ENCODE data around the gene ARHGEF37. TPM values are rescaled to one million over a fixed set of nuclear protein-coding genes. Genes with fewer than 3 reads are reported as not detected.

The ARHGEF37 gene
- total RNA-seq, 1 experiment from 2014 or later, result 0.70 TPM

DNA sequence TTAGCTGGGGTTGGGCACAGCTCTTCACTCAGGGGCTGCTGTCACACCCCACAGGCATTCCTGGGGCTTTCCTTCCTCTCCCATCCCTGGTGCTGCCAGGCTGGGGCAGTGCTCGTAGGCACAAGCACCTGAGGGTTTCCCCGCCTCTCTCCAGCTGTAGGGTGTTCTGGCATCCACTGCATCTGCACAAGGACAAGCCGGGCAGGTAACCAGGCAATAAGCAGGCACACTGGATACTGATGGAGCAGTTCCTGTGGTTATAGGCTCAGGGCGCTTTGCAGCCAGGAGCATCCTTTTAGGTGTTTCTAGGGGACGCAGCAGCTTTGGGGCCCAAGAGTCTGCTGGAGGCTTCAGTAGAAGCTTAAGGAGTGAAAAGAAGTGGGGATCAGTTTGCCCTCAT lies 56.8 kb downstream of the ARHGEF37 start:
- Histone ChIP-seq H3K4me3 (ENCODE audit: low read depth, low read length) (no peak overlapping the region), H3K27me3 (replicated peaks; ENCODE audit: control insufficient read depth, insufficient read depth, low read length) (no peaks in the 10 kb centered on the region), H3K4me1 (peaks cover 5% of the 10 kb centered on the region; the same call in 1 of the 2 replicates), H3K9me3 (no peaks in the 10 kb centered on the region), H3K36me3 (ENCODE audit: control insufficient read depth, insufficient read depth, low read length) (no peaks in the 10 kb centered on the region)
- CTCF ChIA-PET, result interaction anchor here (1.3 kb wide), 2 partner anchors 196 to 215 kb away, joined by 3 to 4 read pairs; no protein-coding TSS in a partner anchor
- Mint-ChIP-seq H3K9me3 (ENCODE audit: unreplicated experiment) (no peaks in the 10 kb centered on the region), H3K27me3 (ENCODE audit: insufficient read depth, unreplicated experiment) (no peaks in the 10 kb centered on the region), H3K4me3 (ENCODE audit: unreplicated experiment) (no peak overlapping the region), H3K36me3 (ENCODE audit: insufficient read depth, unreplicated experiment) (no peaks in the 10 kb centered on the region), H3K27ac (ENCODE audit: unreplicated experiment) (no peak overlapping the region), H3K4me1 (ENCODE audit: low read depth, unreplicated experiment) (no peaks in the 10 kb centered on the region)
- DNase-seq, result no peak
- POLR2A ChIA-PET, result no interaction called here
- intact Hi-C loops (cut with micrococcal nuclease; ENCODE audit: unreplicated experiment), result loop anchor here (10.0 kb wide), 1 partner anchor 327 kb away; the partner anchor contains the start of gene SLC26A2
- no TSS peak for BruUV-seq (replicated peaks)
- TF ChIP-seq, protein P1, sequence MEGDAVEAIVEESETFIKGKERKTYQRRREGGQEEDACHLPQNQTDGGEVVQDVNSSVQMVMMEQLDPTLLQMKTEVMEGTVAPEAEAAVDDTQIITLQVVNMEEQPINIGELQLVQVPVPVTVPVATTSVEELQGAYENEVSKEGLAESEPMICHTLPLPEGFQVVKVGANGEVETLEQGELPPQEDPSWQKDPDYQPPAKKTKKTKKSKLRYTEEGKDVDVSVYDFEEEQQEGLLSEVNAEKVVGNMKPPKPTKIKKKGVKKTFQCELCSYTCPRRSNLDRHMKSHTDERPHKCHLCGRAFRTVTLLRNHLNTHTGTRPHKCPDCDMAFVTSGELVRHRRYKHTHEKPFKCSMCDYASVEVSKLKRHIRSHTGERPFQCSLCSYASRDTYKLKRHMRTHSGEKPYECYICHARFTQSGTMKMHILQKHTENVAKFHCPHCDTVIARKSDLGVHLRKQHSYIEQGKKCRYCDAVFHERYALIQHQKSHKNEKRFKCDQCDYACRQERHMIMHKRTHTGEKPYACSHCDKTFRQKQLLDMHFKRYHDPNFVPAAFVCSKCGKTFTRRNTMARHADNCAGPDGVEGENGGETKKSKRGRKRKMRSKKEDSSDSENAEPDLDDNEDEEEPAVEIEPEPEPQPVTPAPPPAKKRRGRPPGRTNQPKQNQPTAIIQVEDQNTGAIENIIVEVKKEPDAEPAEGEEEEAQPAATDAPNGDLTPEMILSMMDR (IDR thresholded peaks at IDR 0.05; ENCODE audit: insufficient read depth in 1 of 2, low read depth in 1 of 2, low read length in 1 of 2, severe bottlenecking in 1 of 2, unreplicated experiment in 1 of 2), result no peak

DNA sequence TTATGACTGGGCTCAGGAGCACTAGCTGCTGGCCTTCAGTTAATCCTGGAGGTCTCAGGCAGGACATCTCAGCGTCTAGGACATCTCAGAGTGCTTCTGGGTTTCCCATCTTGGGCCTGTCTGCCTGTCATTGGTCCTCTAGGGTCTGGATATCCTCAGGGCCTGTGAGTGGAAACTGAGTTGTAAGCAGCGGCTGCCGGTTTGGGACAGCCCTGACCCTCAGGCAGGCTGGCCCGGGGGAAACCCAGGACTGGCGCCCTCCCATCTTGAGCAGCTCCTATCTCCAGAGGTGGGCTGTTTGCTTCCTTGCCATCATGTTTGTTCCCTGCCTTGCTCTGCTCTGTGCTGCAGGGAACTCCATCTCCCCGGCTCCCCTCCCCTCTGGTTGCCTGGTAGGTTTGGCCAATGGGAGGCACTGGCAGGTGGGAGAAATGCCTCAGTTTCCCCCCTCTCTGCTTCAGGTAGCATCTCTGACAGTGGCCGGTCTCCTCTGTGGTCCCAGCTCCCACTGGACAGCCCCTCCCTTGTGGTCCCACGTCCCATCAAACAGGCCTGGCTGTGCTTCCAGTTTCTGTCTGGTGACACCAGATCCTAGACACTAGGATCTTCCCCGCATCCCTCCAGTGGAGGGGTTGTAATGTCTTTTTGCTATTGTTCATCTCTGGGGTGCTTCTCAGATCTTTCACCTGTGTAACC lies 57.4 kb downstream of the ARHGEF37 start:
- Histone ChIP-seq H3K27me3 (replicated peaks; ENCODE audit: control insufficient read depth, insufficient read depth, low read length) (no peaks in the 10 kb centered on the region), H3K36me3 (ENCODE audit: control insufficient read depth, insufficient read depth, low read length) (no peaks in the 10 kb centered on the region), H3K9me3 (no peaks in the 10 kb centered on the region), H3K4me3 (ENCODE audit: low read depth, low read length) (no peak overlapping the region), H3K4me1 (peaks cover 5% of the 10 kb centered on the region; the same call in 1 of the 2 replicates)
- BruUV-seq (replicated peaks), result no TSS peak
- ChIA-PET CTCF (interaction anchor here (1.3 kb wide), 2 partner anchors 195 to 214 kb away, joined by 3 to 4 read pairs; no protein-coding TSS in a partner anchor), POLR2A (no interaction called here)
- H3K9me3 Mint-ChIP-seq (ENCODE audit: unreplicated experiment), result no peaks in the 10 kb centered on the region
- no peaks in the 10 kb centered on the region for H3K36me3 Mint-ChIP-seq (ENCODE audit: insufficient read depth, unreplicated experiment)
- H3K27ac Mint-ChIP-seq (ENCODE audit: unreplicated experiment), result no peak overlapping the region
- H3K27me3 Mint-ChIP-seq (ENCODE audit: insufficient read depth, unreplicated experiment), result no peaks in the 10 kb centered on the region
- no peak overlapping the region for H3K4me3 Mint-ChIP-seq (ENCODE audit: unreplicated experiment)
- intact Hi-C loops (cut with micrococcal nuclease; ENCODE audit: unreplicated experiment), result loop anchor here (10.0 kb wide), 1 partner anchor 326 kb away; the partner anchor contains the start of gene SLC26A2
- H3K4me1 Mint-ChIP-seq (ENCODE audit: low read depth, unreplicated experiment), result no peaks in the 10 kb centered on the region
- DNase-seq, result no peak
- TF ChIP-seq, protein P1 (IDR thresholded peaks at IDR 0.05; ENCODE audit: insufficient read depth in 1 of 2, low read depth in 1 of 2, low read length in 1 of 2, severe bottlenecking in 1 of 2, unreplicated experiment in 1 of 2), result no peak

DNA sequence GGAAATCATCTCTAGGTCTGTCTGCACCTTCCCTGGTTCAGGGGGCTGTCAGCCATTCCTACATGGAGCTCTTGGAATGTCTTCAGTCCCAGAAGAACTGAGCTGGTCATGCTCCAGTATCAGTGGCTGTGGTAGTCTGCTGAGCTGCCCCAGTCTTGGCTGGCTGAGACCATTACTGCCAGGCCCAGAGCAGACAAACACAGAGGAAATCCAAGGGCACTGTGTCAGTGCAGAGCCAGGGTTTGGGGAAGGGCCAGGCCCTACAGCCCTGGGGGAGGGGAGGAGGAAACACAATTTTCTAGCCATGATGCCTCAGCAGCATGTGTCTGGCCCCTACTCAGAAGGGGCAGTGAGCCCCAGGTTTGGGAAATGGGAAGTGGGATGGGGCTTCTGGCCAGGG lies 58.4 kb downstream of the ARHGEF37 start:
- H3K36me3 Mint-ChIP-seq (ENCODE audit: insufficient read depth, unreplicated experiment), result no peaks in the 10 kb centered on the region
- H3K4me3 Mint-ChIP-seq (ENCODE audit: unreplicated experiment), result no peak overlapping the region
- no peak overlapping the region for H3K27ac Mint-ChIP-seq (ENCODE audit: unreplicated experiment)
- H3K9me3 ChIP-seq, result no peaks in the 10 kb centered on the region
- H3K4me1 Mint-ChIP-seq (ENCODE audit: low read depth, unreplicated experiment), result no peaks in the 10 kb centered on the region
- no TSS peak for BruUV-seq (replicated peaks)
- no peak overlapping the region for H3K4me3 ChIP-seq (ENCODE audit: low read depth, low read length)
- intact Hi-C loops (cut with micrococcal nuclease; ENCODE audit: unreplicated experiment), result loop anchor here (10.0 kb wide), 1 partner anchor 325 kb away; the partner anchor contains the start of gene SLC26A2
- no peaks in the 10 kb centered on the region for H3K36me3 ChIP-seq (ENCODE audit: control insufficient read depth, insufficient read depth, low read length)
- H3K27me3 ChIP-seq (replicated peaks; ENCODE audit: control insufficient read depth, insufficient read depth, low read length), result no peaks in the 10 kb centered on the region
- ChIA-PET POLR2A (no interaction called here), CTCF (interaction anchor here (2.0 kb wide), 1 partner anchor 188 kb away, joined by 8 read pairs; no protein-coding TSS in a partner anchor)
- TF ChIP-seq, protein P1 (IDR thresholded peaks at IDR 0.05; ENCODE audit: insufficient read depth in 1 of 2, low read depth in 1 of 2, low read length in 1 of 2, severe bottlenecking in 1 of 2, unreplicated experiment in 1 of 2), result no peak
- H3K9me3 Mint-ChIP-seq (ENCODE audit: unreplicated experiment), result no peaks in the 10 kb centered on the region
- H3K4me1 ChIP-seq, result peaks cover 5% of the 10 kb centered on the region; the same call in 1 of the 2 replicates
- no peaks in the 10 kb centered on the region for H3K27me3 Mint-ChIP-seq (ENCODE audit: insufficient read depth, unreplicated experiment)
- DNase-seq, result no peak

Data from Caco-2 (cell line).